BLaER1 treated with 17β-estradiol and CSF1 and Interleukin-3, amounts not matched to agents 10 nM and 100 nM (cell line): Measurements from ENCODE around the gene ATXN1.

Source experiments
- H3K27ac ChIP-seq, 11 experiments: shearing (Covaris generic); formaldehyde crosslinking; 2 replicates each; pipeline ENCODE4 v1.8.1; 2022
- H3K27me3 ChIP-seq, 11 experiments: shearing (Covaris generic); formaldehyde crosslinking; 2 replicates each; pipeline ENCODE4 v1.8.1; 2022
- H3K36me3 ChIP-seq, 11 experiments: shearing (Covaris generic); formaldehyde crosslinking; 2 replicates each; pipeline ENCODE4 v1.8.1; 2022
- H3K4me1 ChIP-seq, 10 experiments: shearing (Covaris generic); formaldehyde crosslinking; 2 replicates each; pipeline ENCODE4 v1.8.1; 2022
- H3K4me2 ChIP-seq, 11 experiments: shearing (Covaris generic); formaldehyde crosslinking; 2 replicates each; pipeline ENCODE4 v1.8.1; 2022
- H3K4me3 ChIP-seq, 10 experiments: shearing (Covaris generic); formaldehyde crosslinking; 2 replicates each; pipeline ENCODE4 v1.8.1; 2022
- H3K9ac ChIP-seq, 11 experiments: shearing (Covaris generic); formaldehyde crosslinking; 2 replicates each; pipeline ENCODE4 v1.8.1; 2022
- H3K9me3 ChIP-seq, 11 experiments: shearing (Covaris generic); formaldehyde crosslinking; replicated peaks in 1 of 11; 2 replicates each; pipeline ENCODE4 v1.8.1; 2022
- H4K20me1 ChIP-seq, 11 experiments: shearing (Covaris generic); formaldehyde crosslinking; 2 replicates each; pipeline ENCODE4 v1.8.1; 2022
- Cebpa-rat ChIP-seq, 11 experiments: shearing (Covaris generic); IDR thresholded peaks; 2 replicates each; pipeline ENCODE4 v1.8.1; 2022

Gene ATXN1

GRCh38 chr6:16437095-16437494 lies 324.2 kb downstream of the ATXN1 start:
- Histone ChIP-seq H3K4me2 (no peak overlapping the region), H3K9ac (no peak overlapping the region)
- TF ChIP-seq Cebpa-rat (IDR thresholded peaks at IDR 0.05) = no peak

GRCh38 chr6:16436550-16436949 lies 324.7 kb downstream of the ATXN1 start:
- peaks cover 0 to 24% (median 9%) of the 10 kb centered on the region in 10 experiments; a peak in 12 of 20 replicates for H3K4me1 ChIP-seq
- no peak overlapping the region for H3K9ac ChIP-seq
- H3K36me3 ChIP-seq = peaks cover 0 to 55% (median 0%) of the 10 kb centered on the region in 11 experiments; a peak in 6 of 22 replicates
- no peaks in the 10 kb centered on the region for H3K9me3 ChIP-seq
- H4K20me1 ChIP-seq = peaks cover 0 to 31% (median 0%) of the 10 kb centered on the region in 11 experiments; a peak in 3 of 22 replicates
- no peak for TF ChIP-seq Cebpa-rat (IDR thresholded peaks at IDR 0.05)
- no peak overlapping the region for H3K4me3 ChIP-seq
- no peak overlapping the region for H3K4me2 ChIP-seq
- H3K27me3 ChIP-seq = no peaks in the 10 kb centered on the region
- H3K27ac ChIP-seq = no peak overlapping the region

More at GRCh38 chr6:16437095-16437494, 324.2 kb downstream of the ATXN1 start:
- H3K36me3 ChIP-seq = peaks cover 0 to 50% (median 0%) of the 10 kb centered on the region in 11 experiments; a peak in 6 of 22 replicates
- no peak overlapping the region for H3K27ac ChIP-seq
- H4K20me1 ChIP-seq = peaks cover 0 to 36% (median 0%) of the 10 kb centered on the region in 11 experiments; a peak in 4 of 22 replicates
- H3K27me3 ChIP-seq = no peaks in the 10 kb centered on the region
- no peak overlapping the region for H3K4me3 ChIP-seq
- H3K4me1 ChIP-seq = peaks cover 0 to 24% (median 9%) of the 10 kb centered on the region in 10 experiments; a peak in 12 of 20 replicates
- no peaks in the 10 kb centered on the region for H3K9me3 ChIP-seq

GRCh38 chr6:16434885-16435284 lies 326.4 kb downstream of the ATXN1 start:
- Histone ChIP-seq H3K4me1 (peaks cover 0 to 13% (median 5%) of the 10 kb centered on the region in 10 experiments; a peak in 12 of 20 replicates), H3K36me3 (peaks cover 0 to 66% (median 0%) of the 10 kb centered on the region in 11 experiments; a peak in 7 of 22 replicates), H3K4me3 (no peak overlapping the region), H4K20me1 (peaks cover 0 to 23% (median 0%) of the 10 kb centered on the region in 11 experiments; a peak in 3 of 22 replicates), H3K27me3 (no peaks in the 10 kb centered on the region), H3K27ac (no peak overlapping the region), H3K9me3 (no peaks in the 10 kb centered on the region), H3K4me2 (no peak overlapping the region), H3K9ac (no peak overlapping the region)
- TF ChIP-seq Cebpa-rat (IDR thresholded peaks at IDR 0.05) = no peak

- H3K9ac ChIP-seq = no peak overlapping the region
- H3K36me3 ChIP-seq = peaks cover 0 to 81% (median 0%) of the 10 kb centered on the region in 11 experiments; a peak in 7 of 22 replicates
- peaks cover 0 to 19% (median 0%) of the 10 kb centered on the region in 11 experiments; a peak in 3 of 22 replicates for H4K20me1 ChIP-seq
- no peak overlapping the region for H3K27ac ChIP-seq
- H3K27me3 ChIP-seq = no peaks in the 10 kb centered on the region
- H3K4me2 ChIP-seq = no peak overlapping the region
- H3K4me1 ChIP-seq = peaks cover 0 to 4% (median 0%) of the 10 kb centered on the region in 10 experiments; a peak in 1 of 20 replicates
- H3K4me3 ChIP-seq = no peak overlapping the region
- H3K9me3 ChIP-seq = no peaks in the 10 kb centered on the region
- no peak for TF ChIP-seq Cebpa-rat (IDR thresholded peaks at IDR 0.05)
Observed at GRCh38 chr6:16433338-16433890, 327.8 kb downstream of the ATXN1 start.

- H3K27ac ChIP-seq = no peak overlapping the region
- no peak overlapping the region for H3K4me3 ChIP-seq
Observed at GRCh38 chr6:16432075-16433032, 328.9 kb downstream of the ATXN1 start.

GRCh38 chr6:16431106-16431505 lies 330.2 kb downstream of the ATXN1 start:
- Histone ChIP-seq H3K27ac (no peak overlapping the region), H3K4me2 (no peak overlapping the region), H3K36me3 (peaks cover 0 to 81% (median 0%) of the 10 kb centered on the region in 11 experiments; a peak in 7 of 22 replicates), H3K27me3 (no peaks in the 10 kb centered on the region), H3K4me1 (0 out of 20 replicates have a peak, but pooled peaks cover 0 to 4% (median 0%) of the 10 kb centered on the region in 10 experiments), H3K9me3 (no peaks in the 10 kb centered on the region), H4K20me1 (peaks cover 0 to 24% (median 0%) of the 10 kb centered on the region in 11 experiments; a peak in 3 of 22 replicates), H3K4me3 (no peak overlapping the region), H3K9ac (no peak overlapping the region)
- no peak for TF ChIP-seq Cebpa-rat (IDR thresholded peaks at IDR 0.05)

More at GRCh38 chr6:16432075-16433032, 328.9 kb downstream of the ATXN1 start:
- 0 out of 20 replicates have a peak, but pooled peaks cover 0 to 4% (median 0%) of the 10 kb centered on the region in 10 experiments for H3K4me1 ChIP-seq
- no peak for TF ChIP-seq Cebpa-rat (IDR thresholded peaks at IDR 0.05)
- no peaks in the 10 kb centered on the region for H3K27me3 ChIP-seq
- H3K4me2 ChIP-seq = no peak overlapping the region
- peaks cover 0 to 86% (median 0%) of the 10 kb centered on the region in 11 experiments; a peak in 7 of 22 replicates for H3K36me3 ChIP-seq
- H4K20me1 ChIP-seq = peaks cover 0 to 22% (median 0%) of the 10 kb centered on the region in 11 experiments; a peak in 3 of 22 replicates
- H3K9me3 ChIP-seq = no peaks in the 10 kb centered on the region
- H3K9ac ChIP-seq = no peak overlapping the region

GRCh38 chr6:16430391-16431089 lies 330.7 kb downstream of the ATXN1 start:
- Histone ChIP-seq H3K36me3 (peaks cover 0 to 82% (median 0%) of the 10 kb centered on the region in 11 experiments; a peak in 7 of 22 replicates), H3K27ac (no peak overlapping the region), H3K27me3 (no peaks in the 10 kb centered on the region), H3K9me3 (no peaks in the 10 kb centered on the region), H3K9ac (no peak overlapping the region), H3K4me2 (no peak overlapping the region), H4K20me1 (peaks cover 0 to 24% (median 0%) of the 10 kb centered on the region in 11 experiments; a peak in 3 of 22 replicates), H3K4me3 (no peak overlapping the region), H3K4me1 (0 out of 20 replicates have a peak, but pooled peaks cover 0 to 4% (median 0%) of the 10 kb centered on the region in 10 experiments)
- TF ChIP-seq Cebpa-rat (IDR thresholded peaks at IDR 0.05) = no peak

GRCh38 chr6:16429669-16430068 lies 331.6 kb downstream of the ATXN1 start:
- H3K4me1 ChIP-seq = 0 out of 20 replicates have a peak, but pooled peaks cover 0 to 4% (median 0%) of the 10 kb centered on the region in 10 experiments
- H3K9ac ChIP-seq = no peak overlapping the region
- no peak overlapping the region for H3K4me3 ChIP-seq
- H3K27ac ChIP-seq = no peak overlapping the region
- no peaks in the 10 kb centered on the region for H3K9me3 ChIP-seq
- H4K20me1 ChIP-seq = peaks cover 0 to 21% (median 0%) of the 10 kb centered on the region in 11 experiments; a peak in 3 of 22 replicates
- TF ChIP-seq Cebpa-rat (IDR thresholded peaks at IDR 0.05) = no peak
- no peaks in the 10 kb centered on the region for H3K27me3 ChIP-seq
- H3K36me3 ChIP-seq = peaks cover 0 to 82% (median 0%) of the 10 kb centered on the region in 11 experiments; a peak in 6 of 22 replicates
- H3K4me2 ChIP-seq = no peak overlapping the region
